Adrenal gland (tissue), 5 donors: ENCODE data around the gene TLX1.

Source experiments
- POLR2A ChIP-seq, 2 donors: fragments of 450-650 bp; IDR thresholded peaks; one replicate each; pipeline ENCODE4 v1.6.1; 2017; ENCODE audit warnings: antibody characterized with exemption in 2 of 2, mild to moderate bottlenecking in 2 of 2, moderate library complexity in 1 of 2
- TF ChIP-seq, protein P1 (sequence below), 6 experiments: fragments of 450-650 bp in 4 of 6; fragments of 200-600 bp in 2 of 6; sonication (generic) in 1 of 6; IDR thresholded peaks; 1 replicate in 5 of 6; 2 replicates in 1 of 6; pipeline versions ENCODE4 v1.5.1 to v1.8.0; 2016 to 2021; ENCODE audit warnings: antibody characterized with exemption in 6 of 6, mild to moderate bottlenecking in 2 of 6, moderate library complexity in 1 of 6
- donor health status: DM: no; HTN: no; CAD: no.

DNA sequence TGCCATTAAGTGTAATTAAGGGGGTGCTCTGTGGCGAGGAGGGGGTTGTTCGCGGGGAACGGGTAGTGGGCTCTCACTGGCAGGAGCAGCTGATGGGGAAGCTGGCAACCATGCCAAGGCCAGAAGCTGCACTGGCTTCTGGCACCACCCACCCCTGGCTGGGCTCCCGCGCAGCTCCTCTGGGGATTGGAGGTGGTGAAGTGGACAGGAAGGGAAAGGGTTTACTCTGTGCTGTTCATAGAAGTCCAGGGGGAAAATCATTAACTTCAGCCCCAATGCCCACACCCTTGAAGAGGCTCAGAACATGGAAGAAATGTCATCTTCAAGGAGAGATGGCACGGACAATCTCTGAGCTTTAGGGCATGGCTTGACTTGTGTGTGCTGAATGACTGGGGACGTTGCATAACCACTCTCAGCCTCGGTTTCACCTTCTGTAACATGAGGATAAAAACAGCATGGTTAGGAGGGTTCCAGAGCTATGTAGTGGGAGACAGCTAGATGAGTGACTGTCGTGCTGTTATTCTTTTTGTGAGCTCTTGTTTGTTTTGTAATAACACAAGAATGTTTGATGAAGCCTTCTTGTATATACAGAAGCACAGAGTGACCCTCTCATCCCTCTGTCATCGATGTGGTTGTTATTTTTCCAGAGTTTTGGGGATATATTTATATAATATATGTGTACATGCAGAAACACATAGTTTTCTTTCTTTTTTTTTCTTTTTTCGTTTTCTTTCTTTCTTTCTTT, 39.4 kb upstream of the TLX1 start:
- TF ChIP-seq, protein P1, sequence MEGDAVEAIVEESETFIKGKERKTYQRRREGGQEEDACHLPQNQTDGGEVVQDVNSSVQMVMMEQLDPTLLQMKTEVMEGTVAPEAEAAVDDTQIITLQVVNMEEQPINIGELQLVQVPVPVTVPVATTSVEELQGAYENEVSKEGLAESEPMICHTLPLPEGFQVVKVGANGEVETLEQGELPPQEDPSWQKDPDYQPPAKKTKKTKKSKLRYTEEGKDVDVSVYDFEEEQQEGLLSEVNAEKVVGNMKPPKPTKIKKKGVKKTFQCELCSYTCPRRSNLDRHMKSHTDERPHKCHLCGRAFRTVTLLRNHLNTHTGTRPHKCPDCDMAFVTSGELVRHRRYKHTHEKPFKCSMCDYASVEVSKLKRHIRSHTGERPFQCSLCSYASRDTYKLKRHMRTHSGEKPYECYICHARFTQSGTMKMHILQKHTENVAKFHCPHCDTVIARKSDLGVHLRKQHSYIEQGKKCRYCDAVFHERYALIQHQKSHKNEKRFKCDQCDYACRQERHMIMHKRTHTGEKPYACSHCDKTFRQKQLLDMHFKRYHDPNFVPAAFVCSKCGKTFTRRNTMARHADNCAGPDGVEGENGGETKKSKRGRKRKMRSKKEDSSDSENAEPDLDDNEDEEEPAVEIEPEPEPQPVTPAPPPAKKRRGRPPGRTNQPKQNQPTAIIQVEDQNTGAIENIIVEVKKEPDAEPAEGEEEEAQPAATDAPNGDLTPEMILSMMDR (IDR thresholded peaks at IDR 0.05): no peak
- TF ChIP-seq POLR2A (IDR thresholded peaks at IDR 0.05): no peak
